Bronchial epithelial cell (primary cell): Measurements from ENCODE around the gene ZNF606. TPM values are rescaled to one million over a fixed set of nuclear protein-coding genes. Genes with fewer than 3 reads are reported as not detected.

Experiments
- DNase-seq: peaks from one replicate; pipeline ENCODE4 v3.0.0-alpha.2; 2010; ENCODE audit warnings: low read depth
- FAIRE-seq: peaks from 2 replicates; lab custom pipeline; 2011; peaks lifted over from hg19 to GRCh38; lab: Jason Lieb, UNC
- H3K27me3 ChIP-seq: 2 replicates; pipeline ENCODE4 v1.5.1; 2011; ENCODE audit warnings: low read length; ENCODE audit not compliant: control insufficient read depth, insufficient read depth
- H3K36me3 ChIP-seq: 2 replicates; pipeline ENCODE4 v1.5.1; 2011; ENCODE audit warnings: low read length; ENCODE audit not compliant: control insufficient read depth, insufficient read depth
- H3K4me3 ChIP-seq: 2 replicates; pipeline ENCODE4 v1.5.1; 2011; ENCODE audit warnings: mild to moderate bottlenecking, low read depth, low read length, control low read depth
- CTCF ChIP-seq: IDR thresholded peaks from 2 replicates; pipeline ENCODE4 v1.5.1; 2011; ENCODE audit warnings: mild to moderate bottlenecking, moderate library complexity, low read length, control low read depth, inconsistent platforms; ENCODE audit not compliant: insufficient read depth, severe bottlenecking
- total RNA-seq: library from RNA; depleted of rRNA; stranded (reverse); fragments of >200 nt; gene quantifications from 2 replicates; pipeline ENCODE4 v1.2.1, GENCODE V29; 2014

The ZNF606 gene
- total RNA-seq, 1 donor from 2014 or later = 9.2 TPM

GRCh38 chr19:58044886-58045285, 42.3 kb upstream of the ZNF606 start:
- H3K4me3 ChIP-seq = no peak overlapping the region
- no peaks in the 10 kb centered on the region for H3K36me3 ChIP-seq
- DNase-seq (no peak), FAIRE-seq (no peak)
- no peaks in the 10 kb centered on the region for H3K27me3 ChIP-seq
- no peak for TF ChIP-seq CTCF

- Histone ChIP-seq H3K27me3 (no peaks in the 10 kb centered on the region), H3K36me3 (no peaks in the 10 kb centered on the region), H3K4me3 (no peak overlapping the region)
- FAIRE-seq (no peak), DNase-seq (no peak)
- TF ChIP-seq CTCF = no peak
Measured at GRCh38 chr19:58044391-58044790, 41.8 kb upstream of the ZNF606 start.

- Histone ChIP-seq H3K4me3 (no peak overlapping the region), H3K27me3 (no peaks in the 10 kb centered on the region), H3K36me3 (no peaks in the 10 kb centered on the region)
- no peak for FAIRE-seq
- DNase-seq = no peak
- TF ChIP-seq CTCF = no peak
Measured at GRCh38 chr19:58042495-58043340, 40.1 kb upstream of the ZNF606 start.

GRCh38 chr19:58040751-58041525, 38.3 kb upstream of the ZNF606 start:
- TF ChIP-seq CTCF = no peak
- Histone ChIP-seq H3K36me3 (no peaks in the 10 kb centered on the region), H3K4me3 (no peak overlapping the region), H3K27me3 (no peaks in the 10 kb centered on the region)
- FAIRE-seq (no peak), DNase-seq (no peak)

- Histone ChIP-seq H3K4me3 (no peak overlapping the region), H3K27me3 (no peaks in the 10 kb centered on the region), H3K36me3 (no peaks in the 10 kb centered on the region)
- FAIRE-seq = no peak
- TF ChIP-seq CTCF = no peak
- no peak for DNase-seq
Measured at GRCh38 chr19:58038688-58039204, 36.1 kb upstream of the ZNF606 start.
